ENCODE results near the gene POLG2.
"Not testable (repeated sequence)": the region's sequence is repeated elsewhere in the genome, so short reads cannot be mapped to it uniquely, and the experiment has no call there.

Gene POLG2

DNA sequence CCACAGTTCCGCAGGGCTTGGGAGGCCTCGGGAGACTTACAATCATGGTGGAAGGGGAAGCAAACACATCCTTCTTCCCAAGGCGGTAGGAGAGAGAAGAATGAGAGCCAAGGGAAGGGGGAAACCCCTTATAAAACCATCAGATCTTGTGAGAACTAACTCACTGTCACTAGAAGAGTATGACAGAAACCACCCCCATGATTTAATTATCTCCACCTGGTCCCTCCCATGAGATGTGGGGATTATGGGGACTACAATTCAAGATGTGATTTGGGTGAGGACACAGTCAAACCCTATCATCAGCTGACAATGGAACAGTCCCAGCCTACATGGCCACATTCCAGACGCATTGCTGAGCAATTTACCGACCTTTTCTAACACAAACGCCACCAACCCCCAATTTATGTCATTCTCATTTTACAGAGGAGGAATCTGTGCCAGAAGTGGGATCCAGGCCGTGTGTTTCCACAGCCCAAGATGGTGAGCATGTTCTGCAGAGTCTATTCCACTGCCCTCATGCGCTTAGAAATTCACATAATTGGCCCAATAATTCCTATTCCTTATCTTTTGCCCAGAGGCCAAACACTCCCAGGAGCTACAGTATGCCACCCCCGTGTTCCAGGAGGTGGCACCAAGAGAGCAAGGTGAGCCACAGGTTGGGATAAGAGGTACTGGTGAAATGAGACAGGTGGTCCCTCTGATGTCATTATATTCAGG lies 30.7 kb downstream of the POLG2 start:
- TF ChIP-seq, protein P1, sequence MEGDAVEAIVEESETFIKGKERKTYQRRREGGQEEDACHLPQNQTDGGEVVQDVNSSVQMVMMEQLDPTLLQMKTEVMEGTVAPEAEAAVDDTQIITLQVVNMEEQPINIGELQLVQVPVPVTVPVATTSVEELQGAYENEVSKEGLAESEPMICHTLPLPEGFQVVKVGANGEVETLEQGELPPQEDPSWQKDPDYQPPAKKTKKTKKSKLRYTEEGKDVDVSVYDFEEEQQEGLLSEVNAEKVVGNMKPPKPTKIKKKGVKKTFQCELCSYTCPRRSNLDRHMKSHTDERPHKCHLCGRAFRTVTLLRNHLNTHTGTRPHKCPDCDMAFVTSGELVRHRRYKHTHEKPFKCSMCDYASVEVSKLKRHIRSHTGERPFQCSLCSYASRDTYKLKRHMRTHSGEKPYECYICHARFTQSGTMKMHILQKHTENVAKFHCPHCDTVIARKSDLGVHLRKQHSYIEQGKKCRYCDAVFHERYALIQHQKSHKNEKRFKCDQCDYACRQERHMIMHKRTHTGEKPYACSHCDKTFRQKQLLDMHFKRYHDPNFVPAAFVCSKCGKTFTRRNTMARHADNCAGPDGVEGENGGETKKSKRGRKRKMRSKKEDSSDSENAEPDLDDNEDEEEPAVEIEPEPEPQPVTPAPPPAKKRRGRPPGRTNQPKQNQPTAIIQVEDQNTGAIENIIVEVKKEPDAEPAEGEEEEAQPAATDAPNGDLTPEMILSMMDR (IDR thresholded peaks at IDR 0.05), result no peak
- Histone ChIP-seq H3K27ac (no peak overlapping the region), H3K4me3 (no peak overlapping the region)
- no peak for DNase-seq (ENCODE audit: low spot score)

DNA sequence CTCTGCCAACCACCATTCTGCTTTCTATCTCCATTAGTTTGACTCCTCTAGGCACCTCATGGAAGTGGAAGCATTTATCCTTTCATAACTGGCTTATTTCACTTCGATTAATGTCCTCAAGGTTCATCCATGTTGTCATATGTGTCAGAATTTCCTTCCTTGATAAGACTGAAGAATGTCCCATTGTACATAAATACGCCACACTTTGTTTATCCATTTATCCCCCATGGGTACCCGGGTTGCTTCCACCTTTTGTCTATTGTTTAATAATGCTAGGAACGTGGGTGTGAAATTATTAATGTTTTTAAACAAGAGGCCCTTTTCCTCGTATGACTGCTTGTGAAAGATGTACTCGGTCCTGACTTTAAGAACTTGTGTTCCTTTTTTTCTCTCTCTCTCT lies 35.1 kb downstream of the POLG2 start:
- no peak overlapping the region for H3K4me3 ChIP-seq
- no peak overlapping the region for H3K27ac ChIP-seq
- DNase-seq (ENCODE audit: low spot score), result no peak
- TF ChIP-seq, protein P1 (IDR thresholded peaks at IDR 0.05), result no peak

DNA sequence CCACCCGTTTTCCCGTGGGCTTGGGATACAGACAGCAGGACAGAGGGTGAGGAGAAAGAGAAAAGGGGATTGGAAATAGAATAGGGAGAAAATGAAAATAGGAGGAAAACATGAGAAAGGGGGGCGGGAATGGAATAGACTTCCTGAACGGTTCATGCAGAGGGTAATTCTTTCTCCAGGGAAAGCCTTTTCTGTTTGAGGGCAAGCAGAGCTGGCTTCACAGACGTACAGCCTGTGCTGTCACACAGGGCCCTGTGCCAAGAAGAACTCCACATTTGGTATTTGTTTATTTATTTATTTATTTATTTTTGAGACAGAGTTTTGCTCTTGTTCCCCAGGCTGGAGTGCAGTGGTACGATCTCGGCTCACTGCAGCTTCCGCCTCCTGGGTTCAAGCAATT lies 35.9 kb downstream of the POLG2 start:
- no peak for DNase-seq (ENCODE audit: low spot score)
- H3K4me3 ChIP-seq, result no peak overlapping the region
- TF ChIP-seq, protein P1 (IDR thresholded peaks at IDR 0.05), result no peak
- H3K27ac ChIP-seq, result no peak overlapping the region

DNA sequence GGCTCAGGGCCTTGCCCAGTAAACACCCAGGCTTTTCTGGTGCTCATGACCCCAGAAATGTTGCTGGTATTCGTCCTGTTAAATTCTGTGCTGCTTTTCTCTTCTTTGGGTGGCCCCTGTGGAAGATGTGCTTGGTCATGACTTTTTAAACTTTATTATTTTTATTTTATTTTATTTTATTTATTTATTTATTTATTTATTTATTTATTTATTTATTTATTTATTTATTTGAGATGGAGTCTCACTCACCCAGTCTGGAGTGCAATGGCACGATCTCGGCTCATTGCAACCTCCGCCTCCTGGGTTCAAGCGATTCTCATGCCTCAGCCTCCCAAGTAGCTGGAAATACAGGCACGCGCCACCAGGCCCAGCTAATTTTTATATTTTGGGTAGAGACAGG lies 37.0 kb downstream of the POLG2 start:
- DNase-seq (ENCODE audit: low spot score); H3K27ac ChIP-seq; H3K4me3 ChIP-seq: not testable (repeated sequence)

DNA sequence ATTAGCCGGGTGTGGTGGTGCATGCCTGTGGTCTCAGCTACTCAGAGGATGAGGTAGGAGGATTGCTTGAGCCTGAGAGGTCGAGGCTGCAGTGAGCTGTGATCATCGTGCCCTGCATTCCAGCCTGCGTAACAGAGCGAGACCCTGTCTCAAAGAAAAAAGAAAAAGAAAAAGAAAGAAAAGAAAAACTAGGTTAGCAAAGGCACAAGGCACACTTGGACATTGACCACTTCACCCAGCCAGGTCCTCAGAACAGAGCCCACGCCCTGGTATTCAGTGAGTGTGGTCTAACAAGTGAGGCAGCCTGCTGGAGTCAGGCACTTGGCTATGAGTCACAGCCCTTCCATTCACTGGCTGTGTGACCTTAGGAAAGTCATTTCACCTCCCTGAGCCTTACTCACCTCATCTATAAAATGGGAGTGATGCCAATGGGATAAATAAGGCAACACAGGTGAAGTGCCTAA lies 37.5 kb downstream of the POLG2 start:
- Histone ChIP-seq H3K27ac (no peak overlapping the region), H3K4me3 (no peak overlapping the region)
- TF ChIP-seq, protein P1 (IDR thresholded peaks at IDR 0.05), result no peak
- DNase-seq (ENCODE audit: low spot score), result no peak

DNA sequence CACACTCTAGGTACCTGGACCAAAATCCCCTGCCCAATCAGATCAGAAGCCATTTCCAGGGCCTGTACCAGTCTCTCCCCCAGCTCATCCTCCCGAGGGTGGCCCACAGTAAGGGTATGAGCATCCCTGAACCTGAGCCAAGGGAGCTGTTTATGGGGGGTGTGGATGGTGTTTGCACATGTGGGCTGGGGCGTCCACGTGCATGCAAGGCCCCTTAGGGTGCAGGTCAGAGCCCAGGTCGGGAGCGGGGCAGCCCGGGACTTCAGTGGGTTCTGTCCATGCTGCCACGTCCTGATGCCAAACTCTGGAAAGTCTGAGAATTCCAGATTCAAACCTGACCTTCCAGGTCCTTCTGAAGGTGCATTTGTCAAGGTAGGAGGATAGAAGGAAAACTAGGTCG lies 38.1 kb downstream of the POLG2 start:
- TF ChIP-seq, protein P1 (IDR thresholded peaks at IDR 0.05), result no peak
- DNase-seq (ENCODE audit: low spot score), result no peak
- Histone ChIP-seq H3K4me3 (no peak overlapping the region), H3K27ac (no peak overlapping the region)

DNA sequence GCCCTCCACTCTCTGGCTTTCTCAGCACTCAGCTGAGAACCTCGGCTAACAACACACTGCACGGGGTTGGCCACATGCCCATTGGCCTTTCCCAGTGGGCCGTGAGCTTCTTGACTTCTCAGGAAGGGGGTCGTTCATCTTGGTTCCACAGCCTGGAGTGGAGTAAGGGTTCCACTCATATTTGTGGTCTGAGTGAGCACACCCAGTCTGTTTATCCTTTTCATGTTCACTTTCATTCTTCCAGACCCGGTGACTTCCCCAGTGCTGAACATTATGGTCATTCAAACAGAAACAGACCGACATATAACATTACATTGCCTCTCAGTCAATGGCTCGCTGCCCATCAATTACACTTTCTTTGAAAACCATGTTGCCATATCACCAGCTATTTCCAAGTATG lies 39.7 kb downstream of the POLG2 start:
- TF ChIP-seq, protein P1 (IDR thresholded peaks at IDR 0.05), result no peak
- H3K27ac ChIP-seq, result no peak overlapping the region
- H3K4me3 ChIP-seq, result no peak overlapping the region
- no peak for DNase-seq (ENCODE audit: low spot score)

Measured in coronary artery (tissue), 2 donors.